ENCODE measurements around the gene TMEM9B. TPM values are rescaled to one million over a fixed set of nuclear protein-coding genes. Genes with fewer than 3 reads are reported as not detected.
"Not testable (repeated sequence)": the region's sequence is repeated elsewhere in the genome, so short reads cannot be mapped to it uniquely, and the experiment has no call there.

The TMEM9B gene
- polyA plus RNA-seq, 3 donors = 25.5 to 149 (median 141) TPM

GRCh38 chr11:8980485-8980884, 16.2 kb upstream of the TMEM9B start:
- Histone ChIP-seq H3K9me3 (replicated peaks in 1 of 2; ENCODE audit: control insufficient read depth in 1 of 2, insufficient read depth in 1 of 2, low read length in 2 of 2) (no peaks in the 10 kb centered on the region), H3K27ac (ENCODE audit: low read depth in 1 of 2, low read length in 2 of 2) (no peak overlapping the region), H3K79me2 (ENCODE audit: insufficient read depth, low read length) (no peaks in the 10 kb centered on the region), H3K4me1 (ENCODE audit: control insufficient read depth in 1 of 2, insufficient read depth in 2 of 2, low read length in 2 of 2) (no peaks in the 10 kb centered on the region), H4K20me1 (ENCODE audit: insufficient read depth, low read length) (no peaks in the 10 kb centered on the region), H2AFZ (ENCODE audit: insufficient read depth, low read depth, low read length, poor library complexity, severe bottlenecking) (no peak overlapping the region), H3K4me3 (replicated peaks in 1 of 3; ENCODE audit: low read depth in 2 of 3, low read length in 3 of 3) (no peak overlapping the region), H3K4me2 (replicated peaks; ENCODE audit: extremely low read depth, low read length, poor library complexity, severe bottlenecking) (no peak overlapping the region), H3K36me3 (replicated peaks in 1 of 2; ENCODE audit: control insufficient read depth in 1 of 2, insufficient read depth in 2 of 2, low read length in 2 of 2) (no peaks in the 10 kb centered on the region), H3K27me3 (ENCODE audit: control insufficient read depth in 2 of 2, insufficient read depth in 2 of 2, low read length in 2 of 2) (no peaks in the 10 kb centered on the region), H3K9ac (ENCODE audit: insufficient read depth, low read length, poor library complexity, severe bottlenecking) (no peak overlapping the region)
- H3K27ac Mint-ChIP-seq = no peak overlapping the region
- DNase-seq = no peak
- peaks cover 0 to 3% of the 10 kb centered on the region in 2 donors for H3K36me3 Mint-ChIP-seq
- no peaks in the 10 kb centered on the region for H3K4me1 Mint-ChIP-seq
- H3K9me3 Mint-ChIP-seq = peaks cover 0 to 1% (median 0%) of the 10 kb centered on the region in 7 donors
- WGBS (ENCODE audit: insufficient coverage) = no CpG with 5 or more reads among the region's 3 CpGs
- intact Hi-C loops (cut with micrococcal nuclease) = no loop called here
- H3K4me3 Mint-ChIP-seq = no peak overlapping the region
- TF ChIP-seq CTCF (IDR thresholded peaks at IDR 0.05) = no peak
- peaks cover 0 to 2% (median 0%) of the 10 kb centered on the region in 3 donors for H3K27me3 Mint-ChIP-seq (ENCODE audit: low read depth in 3 of 3)

GRCh38 chr11:8979365-8979764, 15.1 kb upstream of the TMEM9B start:
- H3K27ac ChIP-seq (ENCODE audit: low read depth in 1 of 2, low read length in 2 of 2); H3K4me1 ChIP-seq (ENCODE audit: control insufficient read depth in 1 of 2, insufficient read depth in 2 of 2, low read length in 2 of 2); H3K4me2 ChIP-seq (replicated peaks; ENCODE audit: extremely low read depth, low read length, poor library complexity, severe bottlenecking); H3K9me3 ChIP-seq (replicated peaks in 1 of 2; ENCODE audit: control insufficient read depth in 1 of 2, insufficient read depth in 1 of 2, low read length in 2 of 2); H4K20me1 ChIP-seq (ENCODE audit: insufficient read depth, low read length); H3K27me3 Mint-ChIP-seq (ENCODE audit: low read depth in 3 of 3); H3K27ac Mint-ChIP-seq; H3K36me3 Mint-ChIP-seq; H3K79me2 ChIP-seq (ENCODE audit: insufficient read depth, low read length); H3K4me1 Mint-ChIP-seq; H3K4me3 ChIP-seq (replicated peaks in 1 of 3; ENCODE audit: low read depth in 2 of 3, low read length in 3 of 3); H3K36me3 ChIP-seq (replicated peaks in 1 of 2; ENCODE audit: control insufficient read depth in 1 of 2, insufficient read depth in 2 of 2, low read length in 2 of 2); H2AFZ ChIP-seq (ENCODE audit: insufficient read depth, low read depth, low read length, poor library complexity, severe bottlenecking); DNase-seq; intact Hi-C loops (cut with micrococcal nuclease); H3K9ac ChIP-seq (ENCODE audit: insufficient read depth, low read length, poor library complexity, severe bottlenecking); H3K9me3 Mint-ChIP-seq; H3K27me3 ChIP-seq (ENCODE audit: control insufficient read depth in 2 of 2, insufficient read depth in 2 of 2, low read length in 2 of 2); H3K4me3 Mint-ChIP-seq: not testable (repeated sequence)
- WGBS (ENCODE audit: insufficient coverage) = no CpG with 5 or more reads among the region's 7 CpGs

All from CD14-positive monocyte (primary cell).